ENCODE results near the gene POLR1B. TPM values are rescaled to one million over a fixed set of nuclear protein-coding genes. Genes with fewer than 3 reads are reported as not detected.

POLR1B gene
- polyA plus RNA-seq, 1 of the 3 experiments (the other 2 are of a cell fraction), result 13.4 TPM

DNA sequence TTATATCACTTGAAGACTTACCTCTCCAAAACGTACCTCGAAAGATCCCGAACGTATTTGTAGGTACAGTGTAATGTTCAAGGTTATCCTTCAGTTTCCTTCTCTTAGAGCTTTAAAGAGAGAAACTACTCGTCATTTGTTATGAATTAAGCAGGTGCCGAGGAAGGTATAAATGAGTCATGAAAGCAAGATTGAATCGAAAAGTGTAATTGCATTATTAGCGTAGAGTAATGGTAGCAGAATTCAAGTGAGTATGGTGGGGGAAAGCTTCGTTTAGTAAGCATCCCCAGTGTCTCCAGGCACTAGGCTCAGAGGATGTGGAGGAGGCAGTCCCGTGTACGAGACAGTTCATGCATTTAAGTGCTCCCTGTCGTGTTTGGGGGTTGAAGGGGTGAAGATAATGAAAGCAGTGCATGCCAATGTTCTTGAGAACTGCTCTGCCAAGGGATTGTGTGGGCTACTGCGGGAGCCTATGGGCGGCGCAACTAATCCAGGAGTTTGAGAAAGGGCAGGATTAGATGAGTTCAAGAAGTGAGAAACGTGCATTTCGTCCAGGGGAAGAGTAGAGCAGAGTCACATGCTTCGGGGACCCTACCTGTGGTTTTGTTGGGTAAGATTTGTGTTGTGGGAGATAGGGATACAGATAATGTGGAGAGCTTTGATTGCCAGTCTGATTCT, 858 bp downstream of the POLR1B start:
- Histone ChIP-seq H3F3A (replicated peaks; ENCODE audit: insufficient read depth) (peaks cover 11% of the 10 kb centered on the region), H2AFZ (ENCODE audit: low read depth) (peak overlapping the region; percentile 84), H3K4me3 (ENCODE audit: low read depth in 2 of 2, low read length in 1 of 2) (peak overlapping the region; percentile 97 to 99), H3K4me1 (ENCODE audit: control insufficient read depth in 1 of 2, insufficient read depth in 2 of 2, low read depth in 1 of 2, low read length in 1 of 2) (peaks cover 3 to 5% of the 10 kb centered on the region in 2 experiments; a peak in 2 of 4 replicates), H3K9me3 (no peaks in the 10 kb centered on the region), H3K9me2 (no peaks in the 10 kb centered on the region), H3K36me3 (replicated peaks in 1 of 2; ENCODE audit: control insufficient read depth in 1 of 2, insufficient read depth in 2 of 2, low read length in 1 of 2) (peaks cover 11 to 19% of the 10 kb centered on the region in 2 experiments), H3K4me2 (peak overlapping the region; percentile 90), H3K79me2 (ENCODE audit: insufficient read depth) (peaks cover 48% of the 10 kb centered on the region), H3K9ac (peak overlapping the region; percentile 82), H3K27ac (ENCODE audit: low read depth in 2 of 2, low read length in 1 of 2) (peak overlapping the region; percentile 79 to 98; a peak in 3 of 4 replicates), H3K27me3 (ENCODE audit: insufficient read depth) (no peaks in the 10 kb centered on the region), H4K20me1 (ENCODE audit: insufficient read depth) (0 out of 2 replicates have a peak, but pooled peaks cover 4% of the 10 kb centered on the region)
- TF ChIP-seq SIN3A (IDR thresholded peaks at IDR 0.05; ENCODE audit: borderline replicate concordance, low read depth, low read length) (0 out of 2 replicates have a peak, but pooled peaks have one; percentile 44), TEAD4 (IDR thresholded peaks at IDR 0.05; ENCODE audit: borderline replicate concordance, insufficient read depth) (no peak), TCF12 (IDR thresholded peaks at IDR 0.05) (no peak), TAF1 (IDR thresholded peaks at IDR 0.05; ENCODE audit: borderline replicate concordance, low read depth, low read length) (peak; percentile 34; the same call in 1 of the 2 replicates)
- TF ChIP-seq, protein P1, sequence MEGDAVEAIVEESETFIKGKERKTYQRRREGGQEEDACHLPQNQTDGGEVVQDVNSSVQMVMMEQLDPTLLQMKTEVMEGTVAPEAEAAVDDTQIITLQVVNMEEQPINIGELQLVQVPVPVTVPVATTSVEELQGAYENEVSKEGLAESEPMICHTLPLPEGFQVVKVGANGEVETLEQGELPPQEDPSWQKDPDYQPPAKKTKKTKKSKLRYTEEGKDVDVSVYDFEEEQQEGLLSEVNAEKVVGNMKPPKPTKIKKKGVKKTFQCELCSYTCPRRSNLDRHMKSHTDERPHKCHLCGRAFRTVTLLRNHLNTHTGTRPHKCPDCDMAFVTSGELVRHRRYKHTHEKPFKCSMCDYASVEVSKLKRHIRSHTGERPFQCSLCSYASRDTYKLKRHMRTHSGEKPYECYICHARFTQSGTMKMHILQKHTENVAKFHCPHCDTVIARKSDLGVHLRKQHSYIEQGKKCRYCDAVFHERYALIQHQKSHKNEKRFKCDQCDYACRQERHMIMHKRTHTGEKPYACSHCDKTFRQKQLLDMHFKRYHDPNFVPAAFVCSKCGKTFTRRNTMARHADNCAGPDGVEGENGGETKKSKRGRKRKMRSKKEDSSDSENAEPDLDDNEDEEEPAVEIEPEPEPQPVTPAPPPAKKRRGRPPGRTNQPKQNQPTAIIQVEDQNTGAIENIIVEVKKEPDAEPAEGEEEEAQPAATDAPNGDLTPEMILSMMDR (IDR thresholded peaks at IDR 0.05), result peak; percentile 20; the same call in 1 of the 2 replicates
- POLR2A ChIA-PET, result interaction anchor here (1.5 kb wide), 1 partner anchor 288 kb away, joined by 3 read pairs; the partner anchor contains the start of gene ZC3H8
- DNase-seq, result peak; percentile 39
- CTCF ChIA-PET, result interaction anchor here (0.6 to 2.8 kb wide), 8 partner anchors 9 to 284 kb away, joined by 3 to 15 read pairs (median 3); no protein-coding TSS in a partner anchor
- 1% methylated on average over 18 of the region's 18 CpGs for WGBS (ENCODE audit: low lambda C conversion rate)

DNA sequence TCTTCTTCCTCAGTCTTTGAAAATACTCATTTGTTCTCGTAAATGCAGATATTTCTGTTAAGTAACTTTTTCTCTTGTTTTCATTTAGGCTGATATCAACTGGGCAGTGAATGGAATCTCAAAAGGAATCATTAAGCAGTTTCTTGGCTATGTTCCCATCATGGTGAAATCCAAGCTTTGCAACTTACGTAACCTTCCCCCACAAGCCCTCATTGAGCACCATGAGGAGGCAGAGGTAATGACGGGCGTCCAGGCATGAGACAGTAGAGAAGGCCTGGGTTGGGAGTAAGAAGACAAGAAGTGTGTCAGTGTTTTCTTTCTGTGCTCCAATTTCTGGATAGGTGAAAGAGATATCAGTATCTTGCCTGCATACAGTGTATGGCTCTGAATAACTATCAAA, 5.1 kb downstream of the POLR1B start:
- 94% methylated on average over 4 of the region's 4 CpGs for WGBS (ENCODE audit: low lambda C conversion rate)
- no peak for DNase-seq
- POLR2A ChIA-PET, result no interaction called here
- peaks cover 3 to 5% of the 10 kb centered on the region in 2 experiments; a peak in 2 of 4 replicates for H3K4me1 ChIP-seq (ENCODE audit: control insufficient read depth in 1 of 2, insufficient read depth in 2 of 2, low read depth in 1 of 2, low read length in 1 of 2)
- CTCF ChIA-PET, result interaction anchor here (1.2 kb wide), 1 partner anchor 67 kb away, joined by 6 read pairs; no protein-coding TSS in a partner anchor
- no peak overlapping the region for H3K9ac ChIP-seq
- H4K20me1 ChIP-seq (ENCODE audit: insufficient read depth), result 0 out of 2 replicates have a peak, but pooled peaks cover 4% of the 10 kb centered on the region
- peaks cover 4% of the 10 kb centered on the region for H3F3A ChIP-seq (replicated peaks; ENCODE audit: insufficient read depth)
- no peaks in the 10 kb centered on the region for H3K27me3 ChIP-seq (ENCODE audit: insufficient read depth)
- TF ChIP-seq NFIC (IDR thresholded peaks at IDR 0.05; ENCODE audit: borderline replicate concordance), result no peak
- no peak for TF ChIP-seq CHD2 (IDR thresholded peaks at IDR 0.05; ENCODE audit: low read length, partially characterized antibody)
- TF ChIP-seq GATA2 (CRISPR knock-in tag; IDR thresholded peaks at IDR 0.05), result no peak
- TF ChIP-seq USF2 (IDR thresholded peaks at IDR 0.05; ENCODE audit: borderline replicate concordance, low read depth, low read length), result no peak
- TF ChIP-seq, protein P1 (IDR thresholded peaks at IDR 0.05), result no peak
- TF ChIP-seq, protein P2, sequence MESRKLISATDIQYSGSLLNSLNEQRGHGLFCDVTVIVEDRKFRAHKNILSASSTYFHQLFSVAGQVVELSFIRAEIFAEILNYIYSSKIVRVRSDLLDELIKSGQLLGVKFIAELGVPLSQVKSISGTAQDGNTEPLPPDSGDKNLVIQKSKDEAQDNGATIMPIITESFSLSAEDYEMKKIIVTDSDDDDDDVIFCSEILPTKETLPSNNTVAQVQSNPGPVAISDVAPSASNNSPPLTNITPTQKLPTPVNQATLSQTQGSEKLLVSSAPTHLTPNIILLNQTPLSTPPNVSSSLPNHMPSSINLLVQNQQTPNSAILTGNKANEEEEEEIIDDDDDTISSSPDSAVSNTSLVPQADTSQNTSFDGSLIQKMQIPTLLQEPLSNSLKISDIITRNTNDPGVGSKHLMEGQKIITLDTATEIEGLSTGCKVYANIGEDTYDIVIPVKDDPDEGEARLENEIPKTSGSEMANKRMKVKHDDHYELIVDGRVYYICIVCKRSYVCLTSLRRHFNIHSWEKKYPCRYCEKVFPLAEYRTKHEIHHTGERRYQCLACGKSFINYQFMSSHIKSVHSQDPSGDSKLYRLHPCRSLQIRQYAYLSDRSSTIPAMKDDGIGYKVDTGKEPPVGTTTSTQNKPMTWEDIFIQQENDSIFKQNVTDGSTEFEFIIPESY (IDR thresholded peaks at IDR 0.05; ENCODE audit: borderline replicate concordance, low read depth), result no peak
- no peak for TF ChIP-seq RXRA (IDR thresholded peaks at IDR 0.05; ENCODE audit: borderline replicate concordance, low read depth)
- no peak for TF ChIP-seq FOSL2 (IDR thresholded peaks at IDR 0.05; ENCODE audit: borderline replicate concordance, low read depth)
- TF ChIP-seq ELF1 (IDR thresholded peaks at IDR 0.05), result no peak
- TF ChIP-seq RCOR1 (IDR thresholded peaks at IDR 0.05; ENCODE audit: low read length), result no peak
- no peak for TF ChIP-seq USF1 (IDR thresholded peaks at IDR 0.05; ENCODE audit: borderline replicate concordance, low read depth)
- no peak for TF ChIP-seq SIN3A (IDR thresholded peaks at IDR 0.05; ENCODE audit: borderline replicate concordance, low read depth, low read length)
- TF ChIP-seq EZH2phosphoT487 (IDR thresholded peaks at IDR 0.05; ENCODE audit: borderline replicate concordance, low read depth), result no peak
- TF ChIP-seq POLR2AphosphoS5 (IDR thresholded peaks at IDR 0.05; ENCODE audit: low read depth, low read length), result no peak
- H3K36me3 ChIP-seq (replicated peaks in 1 of 2; ENCODE audit: control insufficient read depth in 1 of 2, insufficient read depth in 2 of 2, low read length in 1 of 2), result peaks cover 44 to 57% of the 10 kb centered on the region in 2 experiments
- no peaks in the 10 kb centered on the region for H3K9me2 ChIP-seq
- H3K27ac ChIP-seq (ENCODE audit: low read depth in 2 of 2, low read length in 1 of 2), result no peak overlapping the region; a peak in 1 of 4 replicates
- H3K79me2 ChIP-seq (ENCODE audit: insufficient read depth), result peaks cover 52% of the 10 kb centered on the region
- H3K9me3 ChIP-seq, result no peaks in the 10 kb centered on the region
- H2AFZ ChIP-seq (ENCODE audit: low read depth), result no peak overlapping the region
- no peak overlapping the region for H3K4me3 ChIP-seq (ENCODE audit: low read depth in 2 of 2, low read length in 1 of 2)
- H3K4me2 ChIP-seq, result no peak overlapping the region
